Measurements from ENCODE around the gene ACP4. TPM values are rescaled to one million over a fixed set of nuclear protein-coding genes. Genes with fewer than 3 reads are reported as not detected.

The ACP4 gene
- total and polyA plus RNA-seq, 2 donors (not counting 1 experiment from before 2014, with no cell fraction given): not detected

DNA sequence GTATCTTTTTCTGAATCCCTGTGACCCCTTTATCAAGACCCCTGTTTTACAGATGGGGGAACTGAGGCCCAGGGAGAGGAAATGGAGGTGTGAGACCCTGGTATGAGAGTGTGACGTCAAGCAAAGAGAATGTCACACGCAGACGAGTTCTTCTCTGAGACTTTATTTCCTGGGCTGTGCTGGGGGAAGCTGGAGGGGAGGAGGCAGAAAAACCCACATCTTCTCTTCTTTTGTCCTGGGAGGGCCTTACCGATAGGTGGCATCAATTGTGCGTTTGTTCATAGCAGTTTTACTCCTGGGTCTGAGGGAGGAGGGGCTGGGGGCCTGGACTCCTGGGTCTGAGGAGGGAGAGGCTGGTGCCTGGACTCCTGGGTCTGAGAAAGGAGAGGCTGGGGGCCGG is 48.0 kb downstream of the ACP4 start:
- ChIA-PET CTCF (interaction anchor here (1.5 to 3.2 kb wide), 2 partner anchors 54 to 83 kb away, joined by 3 to 11 read pairs; no protein-coding TSS in a partner anchor), POLR2A (no interaction called here)
- Histone ChIP-seq H3K79me2 (ENCODE audit: control insufficient read depth, insufficient read depth, low read length) (no peaks in the 10 kb centered on the region), H3K36me3 (replicated peaks in 1 of 2; ENCODE audit: control extremely low read depth in 1 of 2, control insufficient read depth in 1 of 2, extremely low read depth in 1 of 2, insufficient read depth in 2 of 2, low read length in 1 of 2) (no peaks in the 10 kb centered on the region), H3K27me3 (replicated peaks in 1 of 4; ENCODE audit: control extremely low read depth in 1 of 4, control insufficient read depth in 3 of 4, insufficient read depth in 4 of 4, low read length in 3 of 4) (peaks cover 0 to 33% (median 2%) of the 10 kb centered on the region in 4 experiments), H3K4me1 (ENCODE audit: control insufficient read depth in 2 of 2, insufficient read depth in 2 of 2, low read length in 2 of 2) (peaks cover 11 to 14% of the 10 kb centered on the region in 2 donors), H3K9ac (ENCODE audit: low read length) (no peak overlapping the region), H3K27ac (ENCODE audit: low read length in 2 of 2) (no peak overlapping the region), H4K20me1 (ENCODE audit: control insufficient read depth, insufficient read depth, low read length, poor library complexity, severe bottlenecking) (no peaks in the 10 kb centered on the region), H3K9me3 (ENCODE audit: control extremely low read depth in 1 of 3, control insufficient read depth in 2 of 3, insufficient read depth in 1 of 3, low read length in 2 of 3) (peaks cover 0 to 17% (median 2%) of the 10 kb centered on the region in 3 donors), H2AFZ (ENCODE audit: insufficient read depth, low read depth, low read length, poor library complexity, severe bottlenecking) (no peak overlapping the region), H3K4me2 (replicated peaks; ENCODE audit: low read depth, low read length, poor library complexity, severe bottlenecking) (no peak overlapping the region), H3K4me3 (ENCODE audit: control extremely low read depth in 1 of 5, extremely low read depth in 1 of 5, insufficient read depth in 1 of 5, low read depth in 2 of 5, low read length in 4 of 5) (no peak overlapping the region)
- Mint-ChIP-seq H3K9me3 (ENCODE audit: insufficient read depth) (peaks cover 4% of the 10 kb centered on the region), H3K27me3 (peaks cover 29% of the 10 kb centered on the region), H3K4me3 (no peak overlapping the region), H3K4me1 (peaks cover 26% of the 10 kb centered on the region), H3K27ac (peak overlapping the region; percentile 55)
- peak; percentile 48 for DNase-seq
- ATAC-seq (ENCODE audit: low read depth): no peak
- 20% methylated on average over 5 of the region's 6 CpGs for WGBS (ENCODE audit: insufficient coverage)
- TF ChIP-seq, protein P1, sequence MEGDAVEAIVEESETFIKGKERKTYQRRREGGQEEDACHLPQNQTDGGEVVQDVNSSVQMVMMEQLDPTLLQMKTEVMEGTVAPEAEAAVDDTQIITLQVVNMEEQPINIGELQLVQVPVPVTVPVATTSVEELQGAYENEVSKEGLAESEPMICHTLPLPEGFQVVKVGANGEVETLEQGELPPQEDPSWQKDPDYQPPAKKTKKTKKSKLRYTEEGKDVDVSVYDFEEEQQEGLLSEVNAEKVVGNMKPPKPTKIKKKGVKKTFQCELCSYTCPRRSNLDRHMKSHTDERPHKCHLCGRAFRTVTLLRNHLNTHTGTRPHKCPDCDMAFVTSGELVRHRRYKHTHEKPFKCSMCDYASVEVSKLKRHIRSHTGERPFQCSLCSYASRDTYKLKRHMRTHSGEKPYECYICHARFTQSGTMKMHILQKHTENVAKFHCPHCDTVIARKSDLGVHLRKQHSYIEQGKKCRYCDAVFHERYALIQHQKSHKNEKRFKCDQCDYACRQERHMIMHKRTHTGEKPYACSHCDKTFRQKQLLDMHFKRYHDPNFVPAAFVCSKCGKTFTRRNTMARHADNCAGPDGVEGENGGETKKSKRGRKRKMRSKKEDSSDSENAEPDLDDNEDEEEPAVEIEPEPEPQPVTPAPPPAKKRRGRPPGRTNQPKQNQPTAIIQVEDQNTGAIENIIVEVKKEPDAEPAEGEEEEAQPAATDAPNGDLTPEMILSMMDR (IDR thresholded peaks at IDR 0.05): no peak
- no peak for TF ChIP-seq EZH2 (IDR thresholded peaks at IDR 0.05; ENCODE audit: borderline replicate concordance, insufficient read depth, low read depth, low read length, poor library complexity, severe bottlenecking)
- intact Hi-C loops (cut with micrococcal nuclease): loop anchor here (5.0 kb wide), 1 partner anchor 59 kb away; no protein-coding TSS in a partner anchor
